IPS DF 4.7 (cell line): Measurements from ENCODE around the gene HOXA2.

Source experiments
- DNase-seq: peaks from one replicate; pipeline ENCODE4 v3.0.0-alpha.2; 2013; ENCODE audit warnings: low spot score; ENCODE audit errors: extremely low read depth

HOXA2 gene

DNA sequence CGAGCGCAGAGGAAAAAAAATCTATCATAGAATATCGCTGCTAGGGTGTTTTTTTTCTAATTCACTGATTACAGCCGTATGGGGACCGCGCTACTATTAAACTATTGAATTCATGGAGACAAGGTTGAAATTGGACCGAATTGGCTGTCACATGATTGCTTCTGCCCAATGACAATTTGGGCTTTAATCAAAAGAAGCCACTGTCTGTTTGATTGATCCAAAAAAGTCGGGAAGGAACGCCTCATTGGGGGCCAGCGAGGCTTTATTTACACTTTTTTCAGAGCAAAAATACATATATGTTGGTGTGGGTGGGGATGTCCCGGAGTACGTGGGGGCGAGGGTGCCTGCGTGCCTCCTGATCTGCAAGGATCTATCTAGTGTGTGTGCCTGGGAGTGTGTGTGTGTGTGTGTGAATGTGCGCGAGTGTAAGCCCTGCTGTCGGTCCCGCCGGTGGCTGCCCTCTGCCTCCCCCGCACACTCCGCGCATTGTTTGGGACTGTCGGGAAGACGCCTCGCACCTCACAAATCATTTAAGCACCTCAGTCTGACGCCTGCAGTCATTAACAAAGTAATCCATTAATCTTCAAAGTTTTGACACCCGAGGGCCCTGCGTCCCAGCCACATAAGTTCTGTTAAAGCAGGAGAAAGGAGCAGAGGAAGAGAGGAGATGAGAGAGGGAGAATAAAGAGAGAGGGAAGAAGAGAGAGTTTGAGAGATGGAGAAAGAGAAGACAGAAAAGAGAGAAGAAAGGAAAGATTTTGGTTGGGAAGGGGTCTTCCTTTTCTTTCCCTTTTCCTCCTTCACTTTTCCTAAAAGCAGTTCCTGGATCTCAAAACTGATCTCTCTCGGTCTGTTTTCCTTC is at the start of gene HOXA2:
TSS of gene HOXA2 (minus strand) at position 103 of the 862 bp plus-strand sequence. CDS start 183 bp downstream, outside the sequence.
- no peak for DNase-seq

DNA sequence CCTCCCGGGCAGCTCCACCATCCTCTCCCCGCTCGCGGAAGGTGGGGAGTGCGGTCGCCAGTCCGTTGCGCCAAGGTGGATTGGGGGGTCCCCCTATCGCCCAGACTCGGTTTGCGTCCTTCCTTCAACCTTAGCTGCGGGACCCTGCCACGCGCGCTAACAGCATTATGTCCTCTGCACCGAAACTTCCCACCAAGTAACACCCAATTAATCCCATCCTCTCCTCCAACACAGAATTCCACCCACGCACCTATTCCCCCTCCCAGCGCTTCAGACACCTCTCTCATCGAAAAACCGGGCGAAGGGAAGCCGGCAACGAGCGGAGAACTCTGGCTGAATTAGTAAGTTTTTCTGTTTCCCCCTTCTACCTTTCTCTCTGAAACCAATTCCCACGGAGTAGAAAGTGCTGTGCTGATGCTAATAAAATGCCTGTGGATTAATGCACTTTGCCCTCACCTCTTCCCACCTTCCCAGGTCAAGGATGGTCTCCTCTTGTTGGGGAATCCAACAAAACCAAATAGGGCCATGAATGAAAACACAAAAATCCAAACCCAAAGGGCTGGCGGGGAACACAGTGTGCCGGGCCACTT is 49.0 kb upstream of the HOXA2 start:
- no peak for DNase-seq

DNA sequence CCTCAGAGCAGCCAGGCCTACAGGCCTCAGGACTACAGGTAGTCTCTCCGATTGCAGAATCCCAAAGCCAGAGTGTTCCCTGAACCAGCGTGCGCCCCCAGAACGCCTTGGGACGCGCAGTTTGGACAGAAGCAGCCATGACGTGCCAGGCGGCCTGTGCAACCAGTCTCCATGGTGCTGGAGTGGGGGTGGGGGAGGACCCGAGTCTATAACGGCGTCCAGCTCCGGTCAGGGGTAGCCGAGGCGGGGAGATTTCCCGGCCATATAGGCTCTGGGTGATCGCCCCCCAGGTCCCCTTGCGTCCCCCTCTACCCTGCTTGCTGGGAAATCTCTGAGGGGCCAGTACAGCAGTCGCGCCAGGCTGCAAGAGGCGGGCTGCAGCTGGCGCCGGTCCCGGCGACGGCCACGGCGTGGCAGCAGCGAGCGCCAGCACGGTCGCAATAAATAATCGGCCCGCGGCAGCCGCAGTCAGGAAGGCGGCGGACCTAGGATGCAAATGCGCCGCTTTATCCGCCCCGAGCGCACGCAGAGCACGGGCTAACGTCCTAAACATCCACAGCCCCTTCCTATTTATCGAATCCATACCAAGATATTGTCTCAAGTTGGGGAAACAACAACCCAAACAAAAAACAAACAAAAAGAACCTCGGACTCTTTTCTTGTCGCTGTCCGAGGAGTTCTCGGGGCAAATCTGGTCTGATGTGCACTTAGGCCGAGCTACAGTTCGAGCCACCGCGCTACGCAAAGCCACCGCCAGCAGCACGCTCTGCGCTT is 48.3 kb upstream of the HOXA2 start:
- no peak for DNase-seq

DNA sequence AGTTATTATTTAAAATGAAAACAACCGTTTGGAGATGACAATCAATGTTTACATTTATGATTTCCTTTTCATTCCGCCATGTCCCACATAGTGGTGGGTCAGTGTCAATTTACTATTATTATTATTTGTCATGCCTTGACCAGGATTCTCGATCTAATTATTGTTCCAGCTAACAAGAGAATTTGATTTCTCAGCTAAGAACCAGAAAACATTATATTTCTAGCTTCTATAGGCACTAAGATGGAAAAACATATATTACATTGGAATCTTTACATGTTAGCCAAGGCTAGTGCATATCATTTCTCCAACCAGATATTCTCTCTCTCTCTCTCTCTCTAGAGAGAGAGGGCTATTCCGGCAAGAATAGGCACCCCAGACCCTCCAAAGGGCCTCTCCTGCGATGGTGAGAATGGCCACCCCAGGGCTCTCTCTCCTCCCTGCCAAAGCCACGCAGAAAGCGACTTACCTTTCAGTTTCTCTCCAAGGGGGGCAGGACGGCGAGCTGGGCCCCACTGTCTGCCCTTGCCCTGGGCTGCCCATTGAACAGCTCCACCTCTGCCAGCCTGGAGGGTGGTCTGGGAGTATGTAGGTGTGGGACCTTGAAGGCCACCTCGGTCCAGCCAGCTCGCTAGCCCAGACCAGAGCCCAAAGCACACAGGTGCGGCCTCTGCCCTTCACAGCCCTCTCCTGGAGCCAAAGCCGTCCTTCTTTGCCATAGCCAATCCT is 47.5 kb upstream of the HOXA2 start:
- no peak for DNase-seq

DNA sequence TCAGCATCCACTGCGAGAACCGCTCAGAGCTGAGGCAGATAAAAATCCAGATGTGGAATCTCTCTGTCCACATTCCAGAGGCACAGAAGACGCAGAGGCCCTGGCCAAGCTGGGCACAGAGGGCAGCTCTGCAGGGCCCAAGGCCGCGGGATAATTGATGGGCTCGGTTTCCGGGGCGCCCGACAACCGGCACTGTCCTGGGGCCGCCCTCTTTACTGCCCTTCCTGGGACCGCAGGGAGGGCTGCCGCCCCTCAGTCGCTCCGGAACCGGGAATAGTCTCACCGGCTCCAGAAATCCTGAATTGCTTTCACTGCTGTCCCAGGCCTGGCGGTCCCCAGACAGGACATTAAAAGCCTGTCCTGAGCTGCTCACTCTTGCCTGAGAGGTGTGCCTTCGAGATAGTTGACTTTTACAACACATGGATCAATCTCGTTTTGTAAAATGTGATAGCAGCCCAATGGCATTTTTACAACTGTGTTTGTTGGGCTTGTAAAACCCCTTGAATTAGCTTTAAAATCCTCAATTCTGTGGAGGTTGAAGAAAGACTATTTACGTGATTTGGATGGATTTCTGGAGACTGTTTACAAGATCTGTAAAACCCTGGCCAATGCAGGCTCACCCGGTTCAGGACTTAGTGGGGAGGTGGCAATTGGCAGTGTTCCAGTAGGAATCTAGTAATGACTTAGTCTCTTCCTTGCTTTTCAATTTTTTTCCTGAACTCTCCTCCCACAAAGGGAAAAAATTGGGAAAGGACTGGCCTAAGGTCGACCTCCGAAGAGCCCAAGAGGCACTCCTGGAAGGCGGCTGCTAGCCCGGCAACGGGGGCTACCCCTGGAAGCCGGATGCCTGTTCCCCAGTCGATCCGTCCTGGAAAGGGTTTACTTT is 46.5 kb upstream of the HOXA2 start:
- no peak for DNase-seq

DNA sequence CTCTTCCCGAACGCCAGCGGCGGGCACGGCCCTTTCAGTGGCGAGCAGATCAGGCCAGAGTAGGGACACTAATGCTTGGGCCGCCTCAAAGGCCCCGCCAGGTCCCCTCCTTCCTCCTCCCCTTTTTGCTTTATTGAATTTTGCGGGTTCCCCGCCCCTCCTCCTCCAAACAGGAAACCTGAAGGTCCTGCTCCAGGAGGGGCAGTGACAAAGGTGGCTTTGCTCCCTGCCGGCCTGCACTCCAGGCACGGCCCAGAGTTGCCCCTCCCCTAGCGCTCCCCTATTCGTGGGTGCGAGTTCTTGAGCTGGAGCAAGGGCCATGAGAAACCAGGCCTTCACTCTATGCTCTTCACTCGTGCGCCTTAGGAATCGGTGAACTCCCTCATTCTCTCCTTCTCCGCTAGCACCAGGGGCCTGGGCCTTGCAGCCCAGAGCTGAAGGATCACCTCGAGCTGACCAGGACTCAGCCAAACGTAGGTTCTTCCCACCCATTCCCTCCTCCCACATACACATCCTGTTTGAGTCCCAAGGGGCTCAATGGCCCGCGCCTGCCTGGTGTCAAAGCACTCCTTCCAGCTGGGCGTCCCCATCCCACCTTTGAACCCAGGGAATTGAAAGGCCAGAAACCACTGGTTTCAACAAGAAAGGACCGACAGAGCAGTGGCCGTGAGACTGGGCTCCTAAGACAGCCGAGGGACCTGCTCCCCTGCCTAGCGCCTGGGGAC is 45.7 kb upstream of the HOXA2 start:
- DNase-seq, result no peak

DNA sequence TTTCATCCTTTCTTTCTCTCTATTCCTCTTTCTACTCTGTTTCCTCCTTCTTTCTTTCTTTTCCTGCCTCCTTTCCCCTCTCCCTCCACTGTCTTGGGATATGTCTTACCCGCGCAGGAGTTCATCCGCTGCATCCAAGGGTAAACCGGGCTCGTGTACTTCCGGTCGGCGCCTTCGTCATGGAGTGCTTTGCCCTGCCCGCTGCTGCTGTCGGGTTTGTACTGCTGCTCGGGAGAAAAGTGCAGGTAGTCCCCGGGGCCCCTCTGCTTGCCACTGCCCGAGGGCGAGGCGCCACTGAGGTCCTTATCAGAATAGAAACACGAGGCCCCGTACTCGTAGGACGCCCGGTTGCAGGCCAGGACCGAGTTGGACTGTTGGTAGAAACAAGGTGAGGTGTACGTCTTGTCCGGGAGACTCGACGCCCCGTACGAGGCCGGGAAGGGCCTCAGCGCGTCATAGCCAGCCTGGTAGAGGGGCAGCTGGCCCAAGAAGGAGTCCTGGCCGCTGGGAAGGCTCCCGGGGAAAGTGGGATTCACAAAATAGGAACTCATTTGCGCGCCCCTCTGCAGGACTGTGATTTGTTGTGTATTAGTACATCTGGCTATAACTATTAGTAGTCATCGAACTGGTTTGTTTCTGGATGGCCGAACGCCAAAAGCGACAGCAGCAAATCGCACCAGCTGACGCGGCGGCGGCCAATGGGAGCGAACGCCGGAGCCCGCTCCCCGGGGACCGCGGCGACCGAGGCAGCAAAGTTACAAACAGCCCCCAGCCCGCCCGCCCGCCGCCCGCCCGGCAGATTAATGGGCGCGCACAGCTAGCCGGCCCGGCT is 44.9 kb upstream of the HOXA2 start, which contains the start of gene HOXA6:
TSS of gene HOXA6 (minus strand) at position 576 of the 832 bp plus-strand sequence. CDS start at position 551, 25 bp downstream.
- DNase-seq, result no peak

DNA sequence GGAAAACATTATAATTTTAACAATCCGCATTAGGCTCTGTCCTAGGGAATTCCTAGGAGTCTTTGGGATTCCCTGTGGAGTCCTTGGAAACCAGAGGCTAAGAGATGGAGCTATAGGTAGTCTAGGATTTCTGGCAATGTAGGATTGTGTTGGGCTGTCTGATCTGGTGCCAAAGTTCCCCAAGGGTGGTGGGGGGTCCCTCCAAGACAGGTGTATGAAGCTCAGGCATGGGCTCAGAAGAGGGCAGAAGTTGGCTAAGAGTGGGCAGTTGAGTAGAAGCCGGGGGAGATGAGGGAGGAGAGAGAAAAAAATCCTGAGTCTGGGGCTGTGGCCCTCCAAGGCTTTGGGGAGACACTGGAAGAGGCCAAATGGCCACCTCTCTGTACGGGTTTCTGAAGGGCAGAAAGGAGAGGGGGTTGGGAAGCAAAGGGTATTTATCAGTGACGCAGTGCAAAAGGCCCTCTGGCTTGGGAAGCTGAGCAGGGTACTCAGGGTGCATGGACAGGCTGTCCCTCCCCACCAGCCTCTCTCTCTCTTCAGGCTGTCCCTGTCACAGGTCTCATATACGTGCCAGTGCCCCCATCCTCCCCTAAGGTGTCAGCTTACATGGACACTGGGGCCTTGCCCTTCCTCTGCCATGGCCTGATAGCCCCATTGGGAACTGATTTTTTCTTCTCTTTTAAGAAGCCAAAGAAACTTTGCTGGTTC is 44.2 kb upstream of the HOXA2 start:
- no peak for DNase-seq

DNA sequence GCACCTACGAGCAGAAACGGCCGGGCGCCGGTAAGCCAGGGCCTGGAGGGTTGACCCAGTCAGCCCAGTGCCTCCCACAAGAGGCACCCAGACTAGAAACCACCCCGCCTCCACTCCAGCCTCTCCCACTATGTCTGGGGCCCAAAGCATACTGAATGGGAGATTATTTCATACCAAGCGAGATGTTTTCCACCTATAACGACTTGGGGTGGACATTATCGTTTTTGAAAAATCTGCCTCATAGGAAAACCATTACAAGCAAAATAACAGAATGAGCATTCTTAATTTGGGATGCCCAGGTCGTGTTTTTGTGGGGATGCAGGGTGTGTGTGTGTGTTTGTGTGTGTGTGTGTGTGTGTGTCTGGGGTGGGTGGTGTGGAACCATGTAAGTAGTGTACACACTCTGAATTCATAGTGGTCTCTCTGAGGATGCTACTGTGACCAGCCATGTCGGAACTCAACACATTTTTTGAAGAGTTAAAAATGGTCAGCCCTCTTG is 43.5 kb upstream of the HOXA2 start:
- DNase-seq, result no peak

DNA sequence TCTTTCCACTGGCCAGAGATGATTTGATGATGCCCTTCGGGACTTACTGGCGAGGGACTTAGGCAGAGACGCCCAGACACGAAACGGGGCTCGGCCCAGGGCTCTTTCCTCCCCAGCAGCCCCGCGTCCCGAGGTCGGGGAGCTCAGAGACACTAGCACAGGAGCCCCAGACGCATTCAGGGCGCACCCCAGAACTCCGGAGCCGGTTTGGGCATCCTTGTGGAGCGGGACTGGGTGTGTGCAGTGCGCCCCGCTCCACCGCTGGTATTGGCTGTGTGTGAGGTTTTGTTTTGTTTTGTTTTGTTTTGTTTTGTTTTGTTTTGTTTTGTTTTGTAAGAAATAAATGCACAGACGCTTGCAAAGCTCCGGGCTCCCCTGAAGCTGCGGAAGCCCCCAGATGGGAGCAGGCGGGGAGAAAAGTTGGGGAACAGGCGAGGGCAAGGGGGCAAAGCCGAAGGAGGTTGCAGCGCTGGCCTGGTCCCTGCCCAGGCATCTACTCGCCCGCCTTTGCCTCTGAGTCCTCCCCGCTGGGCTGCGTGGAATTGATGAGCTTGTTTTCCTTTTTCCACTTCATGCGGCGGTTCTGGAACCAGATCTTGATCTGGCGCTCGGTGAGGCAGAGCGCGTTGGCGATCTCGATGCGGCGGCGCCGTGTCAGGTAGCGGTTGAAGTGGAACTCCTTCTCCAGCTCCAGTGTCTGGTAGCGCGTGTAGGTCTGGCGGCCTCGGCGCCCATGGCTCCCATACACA is 42.9 kb upstream of the HOXA2 start:
- no peak for DNase-seq

DNA sequence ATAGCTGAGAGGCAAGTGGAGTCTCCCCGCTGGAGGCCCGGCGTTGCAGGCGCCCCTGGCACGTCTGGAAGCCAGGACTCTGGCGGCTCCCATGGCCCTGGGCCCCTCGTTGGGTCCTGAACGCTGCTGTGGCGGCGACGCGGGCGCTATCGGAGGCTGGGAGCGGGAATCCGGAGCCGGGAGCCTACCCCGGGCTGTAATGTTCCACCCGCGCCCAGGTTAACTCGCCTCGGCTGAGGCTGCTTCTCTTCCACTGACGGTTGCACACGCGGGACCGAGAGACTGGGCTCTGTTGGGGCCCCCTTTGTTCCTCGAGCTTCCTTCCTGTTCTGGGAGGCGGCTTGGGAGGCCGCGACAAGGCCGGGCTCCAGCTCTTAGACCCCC is 42.3 kb upstream of the HOXA2 start:
- DNase-seq, result no peak

DNA sequence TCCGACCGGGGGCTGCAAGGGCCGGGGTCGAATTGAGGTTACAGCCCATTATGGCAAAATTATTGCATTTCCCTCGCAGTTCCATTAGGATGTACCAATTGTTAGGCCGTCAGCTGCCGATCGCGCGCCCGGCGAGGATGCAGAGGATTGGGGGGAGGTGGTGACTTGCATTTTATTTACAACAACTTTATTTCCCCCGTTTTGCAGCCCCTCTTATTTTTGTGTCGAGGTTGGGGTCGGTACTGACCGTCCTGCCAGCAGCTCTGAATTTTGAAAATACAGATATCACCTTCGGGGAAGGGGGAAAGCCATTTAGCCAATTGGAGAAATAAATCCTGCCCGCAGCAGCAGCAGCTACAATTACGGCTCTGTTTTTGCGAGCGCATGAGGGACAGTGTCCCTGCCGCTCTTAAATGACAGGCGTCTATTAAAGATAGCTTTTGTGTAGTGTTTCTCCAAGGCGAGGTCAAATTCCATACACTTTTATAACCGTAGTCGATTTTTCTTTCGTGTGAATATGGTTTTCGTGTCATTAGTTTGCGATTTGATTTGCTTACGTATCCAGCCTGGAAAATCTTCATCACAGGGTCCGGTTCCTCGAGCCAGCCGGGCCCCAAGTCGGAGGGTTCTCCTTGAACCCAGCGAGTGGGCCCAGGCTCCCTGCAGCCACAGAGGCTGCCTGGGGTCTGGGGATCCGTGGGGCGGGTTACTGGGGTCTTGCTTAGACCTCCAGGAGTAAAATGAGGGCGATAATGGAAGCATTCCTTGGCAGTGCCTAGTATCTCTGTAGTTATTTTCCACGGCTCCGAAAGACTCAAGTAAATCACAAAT is 41.7 kb upstream of the HOXA2 start:
- DNase-seq, result no peak

DNA sequence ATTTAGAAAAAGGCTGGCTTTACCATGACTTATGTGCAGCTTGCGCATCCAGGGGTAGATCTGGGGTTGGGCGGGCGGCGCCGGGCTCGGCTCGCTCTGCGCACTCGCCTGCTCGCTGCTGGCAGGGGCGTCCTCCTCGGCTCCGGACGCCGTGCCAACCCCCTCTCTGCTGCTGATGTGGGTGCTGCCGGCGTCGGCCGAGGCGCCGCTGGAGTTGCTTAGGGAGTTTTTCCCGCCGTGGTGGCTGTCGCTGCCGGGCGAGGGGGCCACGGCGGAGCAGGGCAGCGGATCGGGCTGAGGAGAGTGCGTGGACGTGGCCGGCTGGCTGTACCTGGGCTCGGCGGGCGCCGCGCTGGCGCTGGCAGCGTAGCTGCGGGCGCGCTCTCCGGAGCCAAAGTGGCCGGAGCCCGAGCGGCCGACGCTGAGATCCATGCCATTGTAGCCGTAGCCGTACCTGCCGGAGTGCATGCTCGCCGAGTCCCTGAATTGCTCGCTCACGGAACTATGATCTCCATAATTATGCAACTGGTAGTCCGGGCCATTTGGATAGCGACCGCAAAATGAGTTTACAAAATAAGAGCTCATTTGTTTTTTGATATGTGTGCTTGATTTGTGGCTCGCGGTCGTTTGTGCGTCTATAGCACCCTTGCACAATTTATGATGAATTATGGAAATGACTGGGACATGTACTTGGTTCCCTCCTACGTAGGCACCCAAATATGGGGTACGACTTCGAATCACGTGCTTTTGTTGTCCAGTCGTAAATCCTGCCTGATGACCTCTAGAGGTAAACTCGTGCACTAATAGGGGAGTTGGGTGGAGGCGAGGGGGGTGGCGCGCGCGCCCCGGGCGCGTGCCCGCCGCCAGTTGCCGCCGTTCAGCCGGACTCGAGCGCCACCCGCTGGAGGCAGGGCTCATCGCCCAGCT is 40.8 kb upstream of the HOXA2 start, which contains the start of gene HOXA5:
TSS of gene HOXA5 (minus strand) at position 659 of the 927 bp plus-strand sequence. CDS start at position 585, 74 bp downstream.
- DNase-seq, result no peak

DNA sequence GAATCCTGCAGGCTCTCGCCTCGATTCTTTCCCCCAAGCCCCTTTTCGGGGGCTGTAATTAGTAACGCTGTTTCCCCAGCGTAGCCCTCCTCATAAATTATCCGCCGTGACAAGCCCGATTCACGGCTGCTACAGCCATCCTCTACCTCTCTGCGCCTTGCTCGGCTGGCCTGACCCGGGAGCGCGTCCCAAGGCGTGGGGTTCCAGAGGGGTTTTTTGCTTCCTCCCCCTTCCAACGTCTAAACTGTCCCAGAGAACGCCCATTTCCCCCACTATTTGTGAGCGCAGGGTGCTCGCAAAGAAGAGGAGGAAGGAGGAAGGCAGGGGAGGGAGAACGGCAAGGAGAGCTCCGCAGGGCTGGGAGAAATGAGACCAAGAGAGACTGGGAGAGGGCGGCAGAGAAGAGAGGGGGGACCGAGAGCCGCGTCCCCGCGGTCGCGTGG is 40.1 kb upstream of the HOXA2 start:
- DNase-seq, result no peak

DNA sequence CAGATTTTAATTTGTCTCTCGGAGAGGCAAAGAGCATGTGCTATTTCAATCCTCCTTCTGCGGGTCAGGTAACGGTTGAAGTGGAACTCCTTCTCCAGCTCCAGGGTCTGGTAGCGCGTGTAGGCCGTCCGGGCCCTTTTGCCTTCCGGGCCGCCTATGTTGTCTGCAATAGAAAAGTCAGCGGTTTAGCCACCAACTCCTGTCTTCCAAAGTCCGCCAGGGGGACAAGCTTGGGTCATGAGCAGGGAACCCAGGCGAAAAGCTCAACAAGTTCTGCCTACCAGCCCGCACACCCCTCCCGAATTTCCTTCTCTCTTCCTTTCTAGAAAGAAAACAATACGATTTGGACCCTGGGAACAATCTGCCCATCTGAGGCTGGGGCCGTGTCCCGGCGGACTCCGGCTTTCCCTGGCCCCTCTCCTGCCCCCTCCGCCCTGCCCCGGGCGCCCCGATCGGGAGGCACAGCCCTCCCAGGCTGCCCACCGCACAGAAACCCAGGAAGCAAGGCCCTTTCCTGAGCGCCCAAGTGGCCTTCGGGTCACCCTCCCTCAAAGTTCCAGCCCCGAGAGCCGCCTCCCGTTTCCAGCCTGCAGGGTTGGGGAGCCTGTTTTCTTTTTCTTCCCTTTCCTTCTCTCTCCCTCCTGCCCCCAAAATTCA is 39.6 kb upstream of the HOXA2 start:
- DNase-seq, result no peak
